ENCODE data around the gene C2orf76.
"Not testable (repeated sequence)": the region's sequence is repeated elsewhere in the genome, so short reads cannot be mapped to it uniquely, and the experiment has no call there.

Gene C2orf76

GRCh38 chr2:119405151-119405550, 38.5 kb upstream of the C2orf76 start:
- Histone ChIP-seq H3K9ac (ENCODE audit: low read depth, low read length, poor library complexity, severe bottlenecking) (no peak overlapping the region), H3K27me3 (ENCODE audit: insufficient read depth, low read length, poor library complexity, severe bottlenecking) (no peaks in the 10 kb centered on the region), H2AFZ (ENCODE audit: low read length) (no peak overlapping the region), H4K20me1 (ENCODE audit: insufficient read depth, low read length, poor library complexity, severe bottlenecking) (no peaks in the 10 kb centered on the region), H3K36me3 (ENCODE audit: insufficient read depth, low read length) (no peaks in the 10 kb centered on the region), H3K79me2 (ENCODE audit: insufficient read depth, low read length) (no peaks in the 10 kb centered on the region), H3K9me2 (replicated peaks; ENCODE audit: low read depth, low read length) (no peaks in the 10 kb centered on the region), H3K4me1 (ENCODE audit: insufficient read depth, low read length, poor library complexity, severe bottlenecking) (no peaks in the 10 kb centered on the region), H3K4me2 (ENCODE audit: low read depth, low read length, poor library complexity, severe bottlenecking) (no peak overlapping the region), H3K4me3 (ENCODE audit: low read length, poor library complexity, severe bottlenecking) (no peak overlapping the region), H3F3A (ENCODE audit: low read depth) (no peaks in the 10 kb centered on the region), H3K9me3 (ENCODE audit: insufficient read depth, low read depth, low read length) (no peaks in the 10 kb centered on the region)
- TF ChIP-seq CTCF (conservative IDR thresholded peaks at IDR 0.05; ENCODE audit: low read length) = no peak
- no peak for TF ChIP-seq EZH2phosphoT487 (IDR thresholded peaks at IDR 0.05; ENCODE audit: borderline replicate concordance)

- H4K20me1 ChIP-seq (ENCODE audit: insufficient read depth, low read length, poor library complexity, severe bottlenecking); H2AFZ ChIP-seq (ENCODE audit: low read length); H3K9ac ChIP-seq (ENCODE audit: low read depth, low read length, poor library complexity, severe bottlenecking); H3K4me2 ChIP-seq (ENCODE audit: low read depth, low read length, poor library complexity, severe bottlenecking); H3K4me1 ChIP-seq (ENCODE audit: insufficient read depth, low read length, poor library complexity, severe bottlenecking); H3K9me2 ChIP-seq (replicated peaks; ENCODE audit: low read depth, low read length); H3K36me3 ChIP-seq (ENCODE audit: insufficient read depth, low read length); H3K9me3 ChIP-seq (ENCODE audit: insufficient read depth, low read depth, low read length); H3K4me3 ChIP-seq (ENCODE audit: low read length, poor library complexity, severe bottlenecking); H3K79me2 ChIP-seq (ENCODE audit: insufficient read depth, low read length); H3K27me3 ChIP-seq (ENCODE audit: insufficient read depth, low read length, poor library complexity, severe bottlenecking); H3F3A ChIP-seq (ENCODE audit: low read depth): not testable (repeated sequence)
Observed at GRCh38 chr2:119403618-119404017, 37.0 kb upstream of the C2orf76 start.

GRCh38 chr2:119402645-119403560, 36.3 kb upstream of the C2orf76 start:
- no peaks in the 10 kb centered on the region for H3K4me1 ChIP-seq (ENCODE audit: insufficient read depth, low read length, poor library complexity, severe bottlenecking)
- H2AFZ ChIP-seq (ENCODE audit: low read length) = no peak overlapping the region
- no peaks in the 10 kb centered on the region for H3K36me3 ChIP-seq (ENCODE audit: insufficient read depth, low read length)

More at GRCh38 chr2:119402645-119403560, 36.3 kb upstream of the C2orf76 start:
- H3K27me3 ChIP-seq (ENCODE audit: insufficient read depth, low read length, poor library complexity, severe bottlenecking) = no peaks in the 10 kb centered on the region
- H4K20me1 ChIP-seq (ENCODE audit: insufficient read depth, low read length, poor library complexity, severe bottlenecking) = no peaks in the 10 kb centered on the region
- H3K9me2 ChIP-seq (replicated peaks; ENCODE audit: low read depth, low read length) = no peaks in the 10 kb centered on the region
- H3K4me3 ChIP-seq (ENCODE audit: low read length, poor library complexity, severe bottlenecking) = no peak overlapping the region
- H3K79me2 ChIP-seq (ENCODE audit: insufficient read depth, low read length) = no peaks in the 10 kb centered on the region
- no peak overlapping the region for H3K4me2 ChIP-seq (ENCODE audit: low read depth, low read length, poor library complexity, severe bottlenecking)
- no peaks in the 10 kb centered on the region for H3K9me3 ChIP-seq (ENCODE audit: insufficient read depth, low read depth, low read length)
- no peaks in the 10 kb centered on the region for H3F3A ChIP-seq (ENCODE audit: low read depth)
- TF ChIP-seq CTCF (conservative IDR thresholded peaks at IDR 0.05; ENCODE audit: low read length) (no peak), EZH2phosphoT487 (IDR thresholded peaks at IDR 0.05; ENCODE audit: borderline replicate concordance) (no peak)
- H3K9ac ChIP-seq (ENCODE audit: low read depth, low read length, poor library complexity, severe bottlenecking) = no peak overlapping the region
